Karpas-422 (cell line): ENCODE results near the gene SLC22A12. TPM values are rescaled to one million over a fixed set of nuclear protein-coding genes. Genes with fewer than 3 reads are reported as not detected.

ENCODE experiments used
- DNase-seq: peaks from one replicate; pipeline ENCODE4 v3.0.0-alpha.2; 2015
- H2AFZ ChIP-seq: fragments of 200-600 bp; sonication (generic); 2 replicates; pipeline ENCODE4 v1.6.1; 2014; ENCODE audit warnings: antibody characterized with exemption, low read length, mixed read lengths
- H3K27ac ChIP-seq: fragments of 200-600 bp; sonication (generic); 2 replicates; pipeline ENCODE4 v1.5.1; 2014; ENCODE audit warnings: mild to moderate bottlenecking, low read length, moderate library complexity
- H3K27me3 ChIP-seq: fragments of 200-600 bp; sonication (generic); 2 replicates; pipeline ENCODE4 v1.6.1; 2014; ENCODE audit warnings: low read length, mixed read lengths
- H3K36me3 ChIP-seq: fragments of 200-600 bp; sonication (generic); 2 replicates; pipeline ENCODE4 v1.6.1; 2014; ENCODE audit warnings: low read length, mixed read lengths; ENCODE audit not compliant: insufficient read depth
- H3K4me1 ChIP-seq: fragments of 200-600 bp; sonication (generic); 2 replicates; pipeline ENCODE4 v1.6.1; 2014; ENCODE audit warnings: mild to moderate bottlenecking, low read length, mixed read lengths
- H3K4me2 ChIP-seq: fragments of 200-600 bp; sonication (generic); 2 replicates; pipeline ENCODE4 v1.6.1; 2014; ENCODE audit warnings: low read length, low read depth, mild to moderate bottlenecking; ENCODE audit not compliant: poor library complexity, severe bottlenecking
- H3K4me3 ChIP-seq: fragments of 200-600 bp; sonication (generic); 2 replicates; pipeline ENCODE4 v1.5.1; 2014; ENCODE audit warnings: mild to moderate bottlenecking, antibody characterized with exemption, low read length, mixed read lengths
- H3K79me2 ChIP-seq: fragments of 200-600 bp; sonication (generic); 2 replicates; pipeline ENCODE4 v1.6.1; 2014; ENCODE audit warnings: mild to moderate bottlenecking, low read length, mixed read lengths
- H3K9ac ChIP-seq: fragments of 200-600 bp; sonication (generic); 2 replicates; pipeline ENCODE4 v1.6.0; 2014; ENCODE audit warnings: low read length
- H3K9me2 ChIP-seq: fragments of 200-600 bp; sonication (generic), shearing (Covaris generic); replicated peaks from 2 replicates; pipeline ENCODE4 v1.6.0; 2014; ENCODE audit warnings: mild to moderate bottlenecking, low read length, moderate library complexity; ENCODE audit not compliant: insufficient read depth
- H3K9me3 ChIP-seq: fragments of 300-700, 200-600 bp; sonication (generic); 2 replicates; pipeline ENCODE4 v1.6.1; 2014; ENCODE audit warnings: low read length, mixed read lengths
- H4K20me1 ChIP-seq: fragments of 200-600 bp; sonication (generic); 2 replicates; pipeline ENCODE4 v1.6.1; 2014; ENCODE audit warnings: mild to moderate bottlenecking, antibody characterized with exemption, low read length, low read depth; ENCODE audit not compliant: insufficient read depth
- total RNA-seq: library from RNA; depleted of rRNA; stranded (reverse); fragments of >200 nt; shearing (Covaris generic); gene quantifications from 2 replicates; pipeline ENCODE4 v1.2.3, GENCODE V29; 2014; ENCODE audit warnings: low replicate concordance

SLC22A12 gene
- total RNA-seq, 1 experiment from 2014 or later: not detected

GRCh38 chr11:64608046-64608445, 17.0 kb downstream of the SLC22A12 start:
- no peaks in the 10 kb centered on the region for H4K20me1 ChIP-seq
- no peak overlapping the region for H3K27ac ChIP-seq
- no peaks in the 10 kb centered on the region for H3K9me2 ChIP-seq
- H3K4me2 ChIP-seq: no peak overlapping the region
- no peak overlapping the region for H3K4me3 ChIP-seq
- no peaks in the 10 kb centered on the region for H3K79me2 ChIP-seq
- H2AFZ ChIP-seq: no peak overlapping the region
- no peaks in the 10 kb centered on the region for H3K9me3 ChIP-seq
- no peak overlapping the region for H3K9ac ChIP-seq
- no peak for DNase-seq
- no peaks in the 10 kb centered on the region for H3K27me3 ChIP-seq
- no peaks in the 10 kb centered on the region for H3K4me1 ChIP-seq
- H3K36me3 ChIP-seq: no peaks in the 10 kb centered on the region

- H3K4me1 ChIP-seq: no peaks in the 10 kb centered on the region
- H4K20me1 ChIP-seq: no peaks in the 10 kb centered on the region
- no peak for DNase-seq
- H3K79me2 ChIP-seq: no peaks in the 10 kb centered on the region
- H3K9me3 ChIP-seq: no peaks in the 10 kb centered on the region
- H3K36me3 ChIP-seq: no peaks in the 10 kb centered on the region
- H3K4me3 ChIP-seq: no peak overlapping the region
- no peak overlapping the region for H3K4me2 ChIP-seq
- no peak overlapping the region for H3K9ac ChIP-seq
- H3K27me3 ChIP-seq: no peaks in the 10 kb centered on the region
- no peak overlapping the region for H3K27ac ChIP-seq
- H3K9me2 ChIP-seq: no peaks in the 10 kb centered on the region
- H2AFZ ChIP-seq: no peak overlapping the region
Observed at GRCh38 chr11:64608636-64609035, 17.6 kb downstream of the SLC22A12 start.

GRCh38 chr11:64609436-64610047, 18.5 kb downstream of the SLC22A12 start:
- peak; percentile 56 for DNase-seq
- H3K4me2 ChIP-seq: no peak overlapping the region

GRCh38 chr11:64610596-64610995, 19.6 kb downstream of the SLC22A12 start:
- Histone ChIP-seq H3K9me2 (no peaks in the 10 kb centered on the region), H3K9ac (no peak overlapping the region), H3K4me3 (no peak overlapping the region), H3K4me2 (no peak overlapping the region), H3K27me3 (no peaks in the 10 kb centered on the region), H3K79me2 (no peaks in the 10 kb centered on the region), H2AFZ (no peak overlapping the region), H4K20me1 (no peaks in the 10 kb centered on the region), H3K9me3 (no peaks in the 10 kb centered on the region), H3K27ac (no peak overlapping the region), H3K4me1 (no peaks in the 10 kb centered on the region), H3K36me3 (no peaks in the 10 kb centered on the region)
- DNase-seq: no peak

More at GRCh38 chr11:64609436-64610047, 18.5 kb downstream of the SLC22A12 start:
- H2AFZ ChIP-seq: no peak overlapping the region
- H3K9me3 ChIP-seq: no peaks in the 10 kb centered on the region
- no peak overlapping the region for H3K4me3 ChIP-seq
- no peaks in the 10 kb centered on the region for H3K36me3 ChIP-seq
- H3K4me1 ChIP-seq: no peaks in the 10 kb centered on the region
- no peaks in the 10 kb centered on the region for H4K20me1 ChIP-seq
- H3K9me2 ChIP-seq: no peaks in the 10 kb centered on the region
- H3K27ac ChIP-seq: no peak overlapping the region
- no peaks in the 10 kb centered on the region for H3K27me3 ChIP-seq
- H3K9ac ChIP-seq: no peak overlapping the region
- H3K79me2 ChIP-seq: no peaks in the 10 kb centered on the region

GRCh38 chr11:64611176-64611575, 20.2 kb downstream of the SLC22A12 start:
- Histone ChIP-seq H3K27me3 (no peaks in the 10 kb centered on the region), H3K4me3 (no peak overlapping the region)

GRCh38 chr11:64611869-64612646, 21.0 kb downstream of the SLC22A12 start:
- Histone ChIP-seq H3K4me2 (no peak overlapping the region), H3K27ac (no peak overlapping the region), H4K20me1 (no peaks in the 10 kb centered on the region)

More at GRCh38 chr11:64611176-64611575, 20.2 kb downstream of the SLC22A12 start:
- Histone ChIP-seq H3K9me2 (no peaks in the 10 kb centered on the region), H4K20me1 (no peaks in the 10 kb centered on the region), H3K27ac (no peak overlapping the region), H3K79me2 (no peaks in the 10 kb centered on the region), H2AFZ (no peak overlapping the region), H3K9ac (no peak overlapping the region), H3K4me2 (no peak overlapping the region), H3K9me3 (no peaks in the 10 kb centered on the region), H3K36me3 (no peaks in the 10 kb centered on the region), H3K4me1 (no peaks in the 10 kb centered on the region)
- DNase-seq: no peak

GRCh38 chr11:64613648-64614047, 22.6 kb downstream of the SLC22A12 start:
- H3K9me2 ChIP-seq: no peaks in the 10 kb centered on the region

More at GRCh38 chr11:64611869-64612646, 21.0 kb downstream of the SLC22A12 start:
- Histone ChIP-seq H3K9me2 (no peaks in the 10 kb centered on the region), H2AFZ (no peak overlapping the region), H3K4me1 (no peaks in the 10 kb centered on the region), H3K9ac (no peak overlapping the region), H3K4me3 (no peak overlapping the region), H3K36me3 (no peaks in the 10 kb centered on the region), H3K9me3 (no peaks in the 10 kb centered on the region), H3K27me3 (no peaks in the 10 kb centered on the region), H3K79me2 (no peaks in the 10 kb centered on the region)
- DNase-seq: no peak

GRCh38 chr11:64614917-64615316, 23.9 kb downstream of the SLC22A12 start:
- Histone ChIP-seq H4K20me1 (no peaks in the 10 kb centered on the region), H3K9ac (no peak overlapping the region), H3K4me1 (peaks cover 6% of the 10 kb centered on the region), H3K27me3 (no peaks in the 10 kb centered on the region), H3K9me2 (no peaks in the 10 kb centered on the region), H3K4me3 (no peak overlapping the region), H3K27ac (no peak overlapping the region), H3K4me2 (no peak overlapping the region), H3K79me2 (no peaks in the 10 kb centered on the region), H2AFZ (no peak overlapping the region), H3K36me3 (no peaks in the 10 kb centered on the region), H3K9me3 (no peaks in the 10 kb centered on the region)
- no peak for DNase-seq

More at GRCh38 chr11:64613648-64614047, 22.6 kb downstream of the SLC22A12 start:
- Histone ChIP-seq H3K4me1 (no peaks in the 10 kb centered on the region), H3K36me3 (no peaks in the 10 kb centered on the region), H3K27me3 (no peaks in the 10 kb centered on the region), H3K9me3 (no peaks in the 10 kb centered on the region), H3K4me3 (no peak overlapping the region), H4K20me1 (no peaks in the 10 kb centered on the region), H3K9ac (no peak overlapping the region), H2AFZ (no peak overlapping the region), H3K4me2 (no peak overlapping the region), H3K79me2 (no peaks in the 10 kb centered on the region), H3K27ac (no peak overlapping the region)
- no peak for DNase-seq
